ENCODE measurements around the gene PLCB1. TPM values are rescaled to one million over a fixed set of nuclear protein-coding genes. Genes with fewer than 3 reads are reported as not detected.
"Not testable (repeated sequence)": the region's sequence is repeated elsewhere in the genome, so short reads cannot be mapped to it uniquely, and the experiment has no call there.

PLCB1 gene
- total RNA-seq, 1 experiment from 2014 or later, result 7.2 TPM

GRCh38 chr20:8807480-8808201, 675.6 kb downstream of the PLCB1 start:
- DNase-seq (ENCODE audit: low read depth), result no peak

DNA sequence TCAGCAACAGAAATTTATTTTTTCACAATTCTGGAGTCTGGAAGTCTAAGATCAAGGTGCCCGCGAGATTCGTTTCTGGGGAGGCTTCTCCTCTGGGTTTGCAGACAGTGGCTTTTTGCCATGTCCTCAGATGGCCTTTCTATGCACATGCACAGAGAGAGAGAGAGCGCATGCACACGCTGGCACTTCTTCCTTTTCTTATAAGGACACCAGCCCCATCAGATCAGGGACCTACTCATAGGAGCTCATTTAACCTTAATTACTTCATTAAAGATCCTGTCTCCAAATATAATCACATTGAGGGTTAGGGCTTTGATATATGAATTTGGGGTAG, 676.1 kb downstream of the PLCB1 start:
- DNase-seq (ENCODE audit: low read depth), result no peak

- DNase-seq (ENCODE audit: low read depth), result no peak
These were observed 677.3 kb downstream of the PLCB1 start for GRCh38 chr20:8809107-8809953.

DNA sequence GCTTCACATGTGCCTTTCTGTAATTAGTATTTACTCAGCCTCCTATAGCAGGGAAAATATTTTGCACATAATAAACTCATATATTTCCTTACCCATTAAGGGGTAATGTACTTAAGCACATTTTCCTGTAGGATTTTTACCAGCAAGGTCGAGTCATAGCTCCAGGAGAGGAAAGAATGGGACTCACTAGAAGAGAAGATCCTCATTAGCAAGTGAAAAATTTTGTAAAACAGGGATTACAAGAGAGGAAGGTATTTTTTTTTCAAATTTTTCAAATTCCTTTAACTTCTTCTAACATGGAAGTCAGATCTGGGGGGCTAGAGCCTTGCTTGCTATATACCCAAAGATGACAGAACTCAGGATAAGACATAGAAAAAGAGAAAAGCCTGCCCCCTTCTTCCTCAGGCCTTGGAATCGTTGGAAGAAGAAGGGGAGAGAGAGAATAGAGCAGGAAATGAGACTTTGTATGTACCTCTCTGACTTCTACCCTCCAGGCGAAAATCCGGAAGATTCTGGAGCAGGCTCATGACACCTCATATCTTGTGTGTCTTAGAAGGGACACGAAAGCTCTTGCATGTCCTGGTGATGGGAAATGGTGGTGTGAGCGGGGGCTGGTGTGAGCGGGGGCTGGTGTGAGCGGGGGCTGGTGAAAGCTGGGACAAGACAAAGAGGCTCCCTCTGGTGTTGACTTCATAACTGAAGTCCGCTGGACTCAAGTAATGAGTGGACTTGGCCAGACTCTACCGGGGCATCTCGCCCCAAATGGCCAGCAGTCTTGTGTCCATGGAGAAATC, 679.9 kb downstream of the PLCB1 start:
- DNase-seq (ENCODE audit: low read depth), result no peak

DNA sequence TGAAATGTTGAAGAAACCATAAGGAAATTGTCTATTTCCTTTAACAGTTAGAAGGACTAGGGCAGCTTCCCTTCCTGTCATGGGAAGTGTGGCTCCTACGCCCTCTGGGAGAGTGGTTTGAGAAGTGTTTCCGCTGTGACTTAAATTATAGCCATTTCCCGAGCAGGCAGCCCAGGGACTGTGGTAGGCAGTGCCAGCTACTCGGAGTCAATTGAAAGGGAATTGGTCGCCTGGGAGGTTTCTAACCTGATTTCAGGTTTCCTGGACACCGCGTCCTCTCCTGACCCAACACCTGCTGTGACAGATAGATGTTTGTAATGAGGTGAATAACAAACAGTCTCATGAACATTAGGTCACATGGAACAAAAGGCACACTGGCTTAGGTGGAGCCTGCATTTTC, 680.8 kb downstream of the PLCB1 start:
- no peak for DNase-seq (ENCODE audit: low read depth)

- no peak for DNase-seq (ENCODE audit: low read depth)
These were observed 683.1 kb downstream of the PLCB1 start for GRCh38 chr20:8815208-8815607.

- DNase-seq (ENCODE audit: low read depth), result no peak
These were observed 697.2 kb downstream of the PLCB1 start for GRCh38 chr20:8829256-8829655.

GRCh38 chr20:8834294-8834693, 702.2 kb downstream of the PLCB1 start:
- DNase-seq (ENCODE audit: low read depth), result not testable (repeated sequence)

DNA sequence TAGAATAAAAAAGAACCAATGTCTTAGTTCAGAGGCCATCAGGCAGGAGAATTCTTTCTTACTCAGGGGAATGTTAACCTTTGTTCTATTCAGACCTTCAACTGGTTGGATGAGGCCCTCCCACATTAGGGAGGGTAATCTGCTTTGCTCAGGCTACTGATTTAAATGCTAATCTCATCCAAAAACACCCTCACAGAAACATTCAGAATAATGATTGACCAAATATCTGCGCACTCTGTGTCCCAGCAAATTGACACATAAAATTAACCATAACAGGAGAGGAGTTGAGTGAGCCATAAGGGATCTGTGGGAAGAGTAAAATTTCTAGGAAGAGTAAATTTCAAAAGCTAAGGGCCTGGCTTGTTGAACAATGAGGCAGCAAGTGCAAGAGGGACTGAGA, 702.8 kb downstream of the PLCB1 start:
- no peak for DNase-seq (ENCODE audit: low read depth)

GRCh38 chr20:8837396-8837795, 705.3 kb downstream of the PLCB1 start:
- DNase-seq (ENCODE audit: low read depth), result peak; percentile 84

- DNase-seq (ENCODE audit: low read depth), result no peak
These were observed 710.5 kb downstream of the PLCB1 start for GRCh38 chr20:8842525-8842924.

- no peak for DNase-seq (ENCODE audit: low read depth)
These were observed 712.1 kb downstream of the PLCB1 start for GRCh38 chr20:8844179-8844578.

DNA sequence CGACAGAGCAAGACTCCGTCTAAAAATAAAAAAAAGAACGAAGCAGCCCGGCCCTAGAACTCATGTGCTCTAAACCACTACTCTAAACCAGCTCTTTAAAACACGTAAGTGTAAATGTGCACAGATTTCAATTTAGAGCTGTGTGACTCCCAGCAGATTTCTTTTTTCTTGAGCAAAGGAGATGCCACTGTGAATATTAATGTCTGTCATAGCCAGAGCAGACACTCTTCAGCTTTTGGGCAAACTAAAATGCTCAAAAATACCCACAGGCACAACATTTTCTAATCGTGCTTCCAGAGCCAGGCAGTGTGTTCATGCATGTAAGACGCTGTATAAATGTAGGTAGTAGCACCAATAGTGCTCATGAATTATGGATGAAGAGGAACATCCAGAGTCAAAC, 717.9 kb downstream of the PLCB1 start:
- DNase-seq (ENCODE audit: low read depth), result no peak

DNA sequence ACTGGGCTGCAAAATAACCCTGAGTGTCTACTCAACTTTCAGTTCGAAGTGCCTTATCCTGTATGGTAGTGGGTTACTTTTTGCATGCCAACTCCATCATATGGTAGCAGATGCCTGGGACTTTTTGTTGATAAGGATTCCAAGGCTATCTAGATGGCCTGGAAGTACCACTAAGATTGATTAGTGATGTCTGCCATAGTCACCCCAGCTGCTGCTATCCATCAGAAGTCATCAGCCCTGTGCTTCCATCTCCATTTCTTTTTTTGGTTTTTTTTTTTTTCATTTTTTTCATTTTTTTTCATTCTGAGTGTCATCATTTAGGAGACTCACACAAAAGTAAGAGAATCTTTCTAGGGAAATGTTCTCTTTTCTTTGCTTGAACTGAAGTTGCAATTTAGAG, 719.4 kb downstream of the PLCB1 start:
- DNase-seq (ENCODE audit: low read depth), result no peak

GRCh38 chr20:8851919-8852318, 719.9 kb downstream of the PLCB1 start:
- DNase-seq (ENCODE audit: low read depth), result not testable (repeated sequence)

DNA sequence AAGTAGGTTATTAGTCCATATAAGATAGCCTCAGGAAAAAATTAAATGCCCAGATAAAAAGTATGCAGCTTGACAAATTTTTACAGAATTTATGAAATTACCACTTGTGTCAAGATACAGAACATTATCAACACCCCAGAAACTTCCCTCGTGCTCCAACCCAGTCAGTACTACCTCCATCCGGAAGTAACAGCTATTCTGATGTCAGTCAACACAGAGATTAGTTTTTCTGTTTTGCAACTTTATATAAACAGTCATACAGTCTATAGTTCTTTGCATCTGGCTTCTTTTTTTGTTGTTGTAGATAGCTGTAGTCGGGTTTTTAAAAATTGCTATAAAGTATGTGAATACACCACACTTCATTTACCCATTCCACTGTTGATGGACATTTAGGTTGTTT, 721.1 kb downstream of the PLCB1 start:
- DNase-seq (ENCODE audit: low read depth), result not testable (repeated sequence)

DNA sequence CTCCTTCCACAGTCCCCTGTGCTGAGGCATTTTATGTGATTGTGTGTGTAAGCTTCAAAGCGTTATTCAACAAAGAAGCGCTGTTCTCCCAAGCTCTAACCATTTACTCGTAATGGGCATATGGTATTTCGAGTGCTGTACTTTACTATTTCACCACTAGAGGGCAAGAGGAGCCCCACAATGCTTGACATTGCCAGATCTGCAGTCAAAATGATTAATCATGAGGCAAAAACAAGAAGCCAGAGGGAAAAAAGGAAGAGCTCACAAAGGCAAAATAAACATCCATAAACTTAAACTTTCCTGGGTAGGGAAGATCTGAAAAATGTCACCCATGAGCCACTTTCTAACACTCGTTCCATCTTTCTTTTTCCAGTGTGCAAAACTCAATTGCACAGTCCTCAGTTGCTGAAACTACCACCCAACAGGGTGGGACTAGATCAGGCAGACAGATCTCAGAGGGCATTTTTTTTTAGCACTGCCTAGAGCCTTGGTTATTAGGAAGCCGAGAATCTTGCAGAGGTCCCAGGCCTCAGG, 721.8 kb downstream of the PLCB1 start:
- peak; percentile 87 for DNase-seq (ENCODE audit: low read depth)

- DNase-seq (ENCODE audit: low read depth), result no peak
These were observed 722.5 kb downstream of the PLCB1 start for GRCh38 chr20:8854571-8854970.

GRCh38 chr20:8855315-8855714, 723.2 kb downstream of the PLCB1 start:
- DNase-seq (ENCODE audit: low read depth), result peak; percentile 53

DNA sequence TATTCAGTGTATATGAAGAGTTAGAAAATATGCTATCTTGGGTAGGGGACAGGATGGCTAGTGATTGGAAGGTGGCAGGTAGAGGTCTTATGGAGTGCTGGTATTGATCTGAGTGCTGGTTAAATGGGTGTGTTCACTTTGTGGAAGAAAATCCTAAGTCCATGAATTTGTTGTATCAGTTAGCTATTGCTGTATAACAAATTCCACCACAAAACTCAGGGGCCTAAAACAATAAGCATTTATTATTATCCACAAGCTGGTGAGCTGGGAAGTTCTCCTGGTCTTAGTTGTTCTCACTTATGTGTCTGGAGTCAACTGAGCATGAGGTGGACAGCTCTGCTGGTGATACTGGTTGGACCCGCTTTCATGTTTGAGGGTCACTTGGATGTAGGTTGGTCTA, 724.6 kb downstream of the PLCB1 start:
- DNase-seq (ENCODE audit: low read depth), result no peak

- no peak for DNase-seq (ENCODE audit: low read depth)
These were observed 726.2 kb downstream of the PLCB1 start for GRCh38 chr20:8858181-8858787.
